Epithelial cell of esophagus (primary cell): ENCODE data around the gene HNRNPUL1.
A peak's percentile ranks its signal among the peaks of the same experiment; 100 is the strongest.
"Not testable (repeated sequence)": the region's sequence is repeated elsewhere in the genome, so short reads cannot be mapped to it uniquely, and the experiment has no call there.

ENCODE experiments used
- DNase-seq: peaks from one replicate; pipeline ENCODE4 v3.0.0; 2010; ENCODE audit warnings: low read depth
- H3K4me3 ChIP-seq: 2 replicates; pipeline ENCODE4 v1.5.1; 2011; ENCODE audit warnings: mild to moderate bottlenecking, low read length, control low read depth
- TF ChIP-seq, protein P1 (sequence below): IDR thresholded peaks from 2 replicates; pipeline ENCODE4 v1.5.1; 2011; ENCODE audit warnings: low read depth, mild to moderate bottlenecking, low read length, control low read depth, inconsistent platforms; ENCODE audit not compliant: insufficient read depth; ENCODE audit errors: missing control alignments

HNRNPUL1 gene

DNA sequence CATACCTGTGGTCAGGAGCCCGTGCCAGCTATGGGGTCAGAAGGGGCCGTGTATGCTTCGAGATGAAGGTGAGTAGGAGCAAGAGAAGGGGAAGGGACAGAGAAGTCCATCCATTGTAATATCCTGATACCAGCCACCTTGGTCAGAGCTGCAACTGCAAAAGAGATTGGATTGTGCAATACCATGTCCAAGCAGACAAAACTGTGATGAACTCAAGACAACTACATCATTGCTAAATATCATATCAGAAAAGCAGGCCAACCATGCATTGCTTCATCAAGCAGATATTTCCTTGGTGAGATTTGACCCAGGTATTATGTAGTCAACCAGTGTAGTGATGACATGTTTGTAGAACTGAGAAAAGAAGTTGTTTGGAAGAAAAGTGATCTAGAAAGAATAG is 12.1 kb downstream of the HNRNPUL1 start:
- DNase-seq = peak; percentile 9
- H3K4me3 ChIP-seq = no peak overlapping the region
- TF ChIP-seq, protein P1, sequence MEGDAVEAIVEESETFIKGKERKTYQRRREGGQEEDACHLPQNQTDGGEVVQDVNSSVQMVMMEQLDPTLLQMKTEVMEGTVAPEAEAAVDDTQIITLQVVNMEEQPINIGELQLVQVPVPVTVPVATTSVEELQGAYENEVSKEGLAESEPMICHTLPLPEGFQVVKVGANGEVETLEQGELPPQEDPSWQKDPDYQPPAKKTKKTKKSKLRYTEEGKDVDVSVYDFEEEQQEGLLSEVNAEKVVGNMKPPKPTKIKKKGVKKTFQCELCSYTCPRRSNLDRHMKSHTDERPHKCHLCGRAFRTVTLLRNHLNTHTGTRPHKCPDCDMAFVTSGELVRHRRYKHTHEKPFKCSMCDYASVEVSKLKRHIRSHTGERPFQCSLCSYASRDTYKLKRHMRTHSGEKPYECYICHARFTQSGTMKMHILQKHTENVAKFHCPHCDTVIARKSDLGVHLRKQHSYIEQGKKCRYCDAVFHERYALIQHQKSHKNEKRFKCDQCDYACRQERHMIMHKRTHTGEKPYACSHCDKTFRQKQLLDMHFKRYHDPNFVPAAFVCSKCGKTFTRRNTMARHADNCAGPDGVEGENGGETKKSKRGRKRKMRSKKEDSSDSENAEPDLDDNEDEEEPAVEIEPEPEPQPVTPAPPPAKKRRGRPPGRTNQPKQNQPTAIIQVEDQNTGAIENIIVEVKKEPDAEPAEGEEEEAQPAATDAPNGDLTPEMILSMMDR = no peak

DNA sequence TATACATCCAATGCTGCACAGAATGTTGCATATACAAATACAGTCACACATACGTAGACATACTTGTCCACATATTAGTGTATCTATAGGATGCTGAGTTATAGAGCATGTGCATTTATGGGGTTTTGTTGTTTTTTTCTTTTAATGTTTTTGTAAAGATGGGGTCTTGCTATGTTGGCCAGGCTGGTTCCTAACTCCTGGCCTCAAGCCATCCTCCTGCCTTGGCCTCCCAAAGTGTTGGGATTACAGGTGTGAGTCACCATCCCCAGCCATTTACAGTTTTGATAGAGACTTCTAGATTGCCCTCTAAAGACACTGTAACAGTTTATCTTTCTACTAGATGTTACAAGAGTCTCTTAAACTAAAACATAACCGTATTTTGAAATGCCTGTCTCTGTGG is 14.3 kb downstream of the HNRNPUL1 start:
- H3K4me3 ChIP-seq = no peak overlapping the region

DNA sequence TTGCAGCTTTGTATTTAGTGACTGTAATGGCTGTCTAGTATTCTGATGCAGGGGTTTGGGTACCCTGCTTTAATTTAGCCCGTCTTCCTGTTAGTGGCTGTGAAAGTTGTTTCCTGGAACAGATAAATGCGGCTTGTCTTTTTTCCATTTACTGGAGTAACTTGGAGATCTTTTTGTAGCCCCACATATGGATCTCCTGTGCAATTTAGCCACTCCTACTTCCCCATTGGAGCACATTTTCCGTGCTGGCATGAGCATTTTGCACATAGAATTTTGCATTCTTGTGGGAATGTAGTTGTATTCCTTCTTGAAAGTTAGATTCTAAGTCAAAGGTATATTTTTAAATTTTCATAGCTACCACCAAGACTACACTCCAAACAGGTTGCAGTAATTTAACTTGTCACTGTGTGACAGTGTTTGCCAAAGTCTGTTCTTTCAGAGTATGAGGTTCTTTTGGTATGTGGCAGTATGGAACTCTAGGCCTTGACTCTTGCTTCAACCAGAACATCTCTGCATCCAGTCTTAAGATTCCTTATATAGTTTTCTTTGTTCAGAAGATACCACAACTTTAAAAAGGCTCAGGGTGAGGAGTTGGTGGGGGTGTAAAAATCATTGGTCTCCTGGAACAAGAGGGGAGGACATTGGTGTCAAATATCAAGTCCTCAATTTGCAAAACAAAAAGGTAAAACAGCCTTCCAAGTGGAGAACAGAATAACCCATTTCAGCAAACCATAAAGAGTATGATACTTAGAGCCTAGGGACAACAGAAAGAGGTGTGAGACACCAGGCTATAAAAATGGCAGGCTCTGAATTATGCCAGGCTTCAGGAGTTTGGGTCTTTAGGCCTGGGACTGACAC is 24.7 kb downstream of the HNRNPUL1 start:
- H3K4me3 ChIP-seq = no peak overlapping the region
- no peak for DNase-seq
- TF ChIP-seq, protein P1 = no peak

More for the DNA sequence above, 14.3 kb downstream of the HNRNPUL1 start:
- DNase-seq = no peak
- TF ChIP-seq, protein P1 = no peak

DNA sequence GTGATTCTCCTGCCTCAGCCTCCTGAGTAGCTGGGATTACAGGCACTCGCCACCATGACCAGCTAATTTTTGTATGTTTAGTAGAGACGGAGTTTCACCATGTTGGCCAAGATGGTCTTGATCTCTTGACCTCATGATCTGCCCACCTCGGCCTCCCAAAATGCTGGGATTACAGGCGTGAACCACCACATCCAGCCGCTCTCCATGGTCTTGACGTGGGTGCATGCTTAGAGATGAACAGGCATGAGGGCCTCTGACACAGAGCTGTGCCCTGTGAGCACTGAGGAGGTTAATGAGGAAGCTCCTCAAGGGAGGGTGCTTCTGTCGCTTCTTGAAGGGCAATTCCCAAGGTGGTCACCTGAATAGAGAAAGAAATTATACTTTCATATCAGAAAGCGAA is 25.6 kb downstream of the HNRNPUL1 start:
- DNase-seq, H3K4me3 ChIP-seq: not testable (repeated sequence)

DNA sequence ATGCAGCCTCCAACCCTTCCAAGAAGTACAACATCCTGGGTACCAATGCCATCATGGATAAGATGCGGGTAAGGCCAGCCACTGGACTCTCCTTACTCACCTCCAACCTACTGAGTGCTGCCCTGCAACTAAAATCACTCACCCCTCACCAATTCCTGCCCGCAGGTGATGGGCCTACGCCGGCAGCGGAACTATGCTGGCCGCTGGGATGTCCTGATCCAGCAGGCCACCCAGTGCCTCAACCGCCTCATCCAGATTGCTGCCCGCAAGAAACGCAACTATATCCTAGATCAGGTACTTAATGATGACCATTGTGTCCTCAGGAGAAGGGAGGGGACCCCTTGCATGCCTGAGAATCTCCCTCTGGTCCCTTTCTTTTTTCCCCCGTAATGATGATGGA is 30.2 kb downstream of the HNRNPUL1 start:
- no peak for DNase-seq
- no peak overlapping the region for H3K4me3 ChIP-seq
- TF ChIP-seq, protein P1 = no peak

DNA sequence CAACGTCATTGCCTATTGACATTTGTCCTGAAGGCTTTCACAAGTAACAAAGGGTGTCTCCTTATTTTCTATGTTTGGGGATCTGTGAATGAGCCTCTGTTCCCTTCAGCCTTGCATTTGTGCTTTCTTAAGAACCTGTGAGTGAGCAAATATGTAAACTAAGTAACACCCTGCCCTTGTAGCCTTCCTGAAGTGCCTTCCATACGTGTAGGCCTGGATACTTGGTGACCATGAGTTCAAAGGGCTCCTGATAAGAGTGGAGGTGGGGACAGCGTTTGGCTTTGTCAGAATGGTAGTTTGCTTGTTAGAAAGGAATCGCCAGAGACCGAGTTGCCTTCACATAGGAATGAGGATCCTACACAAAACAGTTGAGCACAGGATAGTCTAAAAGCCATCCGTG is 31.3 kb downstream of the HNRNPUL1 start:
- TF ChIP-seq, protein P1 = no peak
- no peak overlapping the region for H3K4me3 ChIP-seq
- no peak for DNase-seq

DNA sequence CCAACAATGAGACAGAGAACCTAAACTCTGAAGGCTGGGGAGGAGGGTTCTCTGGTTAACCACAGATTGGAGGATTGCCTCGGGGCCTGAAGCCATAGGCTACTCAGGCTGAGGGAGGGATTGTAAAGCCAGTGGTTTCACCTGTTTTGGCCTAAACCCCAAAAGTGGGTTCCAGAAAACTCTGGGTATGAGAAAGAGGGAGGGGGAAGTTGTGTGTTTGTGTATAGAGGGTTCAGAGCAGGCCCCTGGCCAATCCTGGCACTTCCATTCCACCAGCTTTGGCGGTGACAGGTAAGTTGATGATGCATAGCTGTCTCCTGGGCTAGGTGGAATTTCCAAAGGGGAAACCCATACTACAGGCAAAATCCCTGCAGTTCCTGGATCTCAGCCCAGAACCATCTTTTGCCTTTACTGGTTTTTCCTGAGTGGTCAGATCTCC is 32.3 kb downstream of the HNRNPUL1 start:
- H3K4me3 ChIP-seq = no peak overlapping the region
- peak; percentile 89 for DNase-seq
- TF ChIP-seq, protein P1 = no peak
